A673 (cell line): ENCODE results near the gene NCBP3. TPM values are rescaled to one million over a fixed set of nuclear protein-coding genes. Genes with fewer than 3 reads are reported as not detected.

Experiments used
- BruUV-seq: library from RNA; stranded (reverse); fragments of 400-500 nt; replicated peaks from 2 replicates; lab custom pipeline; 2021; lab: Mats Ljungman, UMichigan
- CTCF ChIA-PET: fragments of 300-600 bp; sonication (Branson Sonifier 250); formaldehyde crosslinking; loops from one replicate; lab custom pipeline; 2022; ENCODE audit warnings: antibody characterized with exemption; lab: Charles Lee
- POLR2A ChIA-PET: fragments of 300-600 bp; sonication (Branson Sonifier 250); formaldehyde crosslinking; loops from one replicate; lab custom pipeline; 2022; ENCODE audit warnings: antibody characterized with exemption; ENCODE audit not compliant: low non-redundant PET; lab: Charles Lee
- DNase-seq: peaks from one replicate; pipeline ENCODE4 v3.0.0-alpha.2; 2015; ENCODE audit warnings: low spot score
- H3K27ac ChIP-seq: fragments of 200-600 bp; sonication (generic); 2 replicates; pipeline ENCODE4 v1.5.1; 2016; ENCODE audit warnings: mixed run types, low read depth, mild to moderate bottlenecking, mixed read lengths, antibody characterized with exemption, low read length; ENCODE audit not compliant: poor library complexity, severe bottlenecking
- H3K27me3 ChIP-seq: fragments of 200-600 bp; sonication (generic); replicated peaks from 2 replicates; pipeline ENCODE4 v1.6.1; 2017; ENCODE audit warnings: mixed run types, low read depth, mild to moderate bottlenecking, mixed read lengths, antibody characterized with exemption, low read length; ENCODE audit not compliant: insufficient read depth, poor library complexity
- H3K36me3 ChIP-seq: fragments of 200-600 bp; sonication (generic); 2 replicates; pipeline ENCODE4 v1.6.1; 2016; ENCODE audit warnings: mixed run types, mild to moderate bottlenecking, mixed read lengths, antibody characterized with exemption, low read length; ENCODE audit not compliant: insufficient read depth, poor library complexity, severe bottlenecking
- H3K4me1 ChIP-seq: fragments of 200-600 bp; sonication (generic); 2 replicates; pipeline ENCODE4 v1.6.1; 2017; ENCODE audit warnings: mixed run types, mild to moderate bottlenecking, mixed read lengths, antibody characterized with exemption, low read length; ENCODE audit not compliant: insufficient read depth, poor library complexity, severe bottlenecking
- H3K4me3 ChIP-seq: fragments of 200-600 bp; sonication (generic); 2 replicates; pipeline ENCODE4 v1.5.1; 2016; ENCODE audit warnings: low read depth, mixed run types, mild to moderate bottlenecking, mixed read lengths, low read length; ENCODE audit not compliant: poor library complexity, severe bottlenecking
- H3K9me3 ChIP-seq: fragments of 200-600 bp; sonication (generic); 2 replicates; pipeline ENCODE4 v1.6.1; 2016; ENCODE audit warnings: mixed run types, low read depth, mild to moderate bottlenecking, mixed read lengths, antibody characterized with exemption, low read length; ENCODE audit not compliant: poor library complexity, severe bottlenecking
- EZH2 ChIP-seq: fragments of 200-600 bp; sonication (generic); IDR thresholded peaks from 2 replicates; pipeline ENCODE4 v1.6.1; 2017; ENCODE audit warnings: borderline replicate concordance, low read depth, mild to moderate bottlenecking, mixed read lengths, antibody characterized with exemption, low read length; ENCODE audit not compliant: poor library complexity, severe bottlenecking
- intact Hi-C: fragments of 100-400 bp; cut with micrococcal nuclease; formaldehyde crosslinking; loops from one replicate; pipeline ENCODE4 v1.10.0; 2022; ENCODE audit not compliant: unreplicated experiment
- total RNA-seq: library from RNA; stranded (reverse); gene quantifications from 2 replicates; pipeline ENCODE4 v1.2.3, GENCODE V29; 2021
- TF ChIP-seq, protein P1 (sequence below): fragments of 300-800, 200-600 bp; sonication (generic); conservative IDR thresholded peaks from 2 replicates; pipeline ENCODE4 v1.5.1; 2017; ENCODE audit warnings: low read depth, mild to moderate bottlenecking, antibody characterized with exemption, low read length, moderate library complexity, mixed read lengths

NCBP3 gene
- total RNA-seq, 1 experiment from 2014 or later, result 59.9 TPM

- Histone ChIP-seq H3K27me3 (no peaks in the 10 kb centered on the region), H3K27ac (no peak overlapping the region), H3K36me3 (no peaks in the 10 kb centered on the region), H3K4me1 (no peaks in the 10 kb centered on the region), H3K9me3 (no peaks in the 10 kb centered on the region), H3K4me3 (no peak overlapping the region)
- BruUV-seq, result no TSS peak
- ChIA-PET POLR2A (no interaction called here), CTCF (no interaction called here)
- intact Hi-C loops, result no loop called here
- DNase-seq, result no peak
- no peak for TF ChIP-seq EZH2
- TF ChIP-seq, protein P1, sequence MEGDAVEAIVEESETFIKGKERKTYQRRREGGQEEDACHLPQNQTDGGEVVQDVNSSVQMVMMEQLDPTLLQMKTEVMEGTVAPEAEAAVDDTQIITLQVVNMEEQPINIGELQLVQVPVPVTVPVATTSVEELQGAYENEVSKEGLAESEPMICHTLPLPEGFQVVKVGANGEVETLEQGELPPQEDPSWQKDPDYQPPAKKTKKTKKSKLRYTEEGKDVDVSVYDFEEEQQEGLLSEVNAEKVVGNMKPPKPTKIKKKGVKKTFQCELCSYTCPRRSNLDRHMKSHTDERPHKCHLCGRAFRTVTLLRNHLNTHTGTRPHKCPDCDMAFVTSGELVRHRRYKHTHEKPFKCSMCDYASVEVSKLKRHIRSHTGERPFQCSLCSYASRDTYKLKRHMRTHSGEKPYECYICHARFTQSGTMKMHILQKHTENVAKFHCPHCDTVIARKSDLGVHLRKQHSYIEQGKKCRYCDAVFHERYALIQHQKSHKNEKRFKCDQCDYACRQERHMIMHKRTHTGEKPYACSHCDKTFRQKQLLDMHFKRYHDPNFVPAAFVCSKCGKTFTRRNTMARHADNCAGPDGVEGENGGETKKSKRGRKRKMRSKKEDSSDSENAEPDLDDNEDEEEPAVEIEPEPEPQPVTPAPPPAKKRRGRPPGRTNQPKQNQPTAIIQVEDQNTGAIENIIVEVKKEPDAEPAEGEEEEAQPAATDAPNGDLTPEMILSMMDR, result no peak
Observed at GRCh38 chr17:3772764-3773163, 73.3 kb downstream of the NCBP3 start.

GRCh38 chr17:3771140-3771539 is 74.9 kb downstream of the NCBP3 start:
- intact Hi-C loops, result no loop called here
- no TSS peak for BruUV-seq

GRCh38 chr17:3770466-3770865 is 75.6 kb downstream of the NCBP3 start:
- H3K4me3 ChIP-seq, result no peak overlapping the region
- no peaks in the 10 kb centered on the region for H3K4me1 ChIP-seq
- BruUV-seq, result no TSS peak
- CTCF ChIA-PET, result no interaction called here
- no peaks in the 10 kb centered on the region for H3K27me3 ChIP-seq
- POLR2A ChIA-PET, result no interaction called here
- no peaks in the 10 kb centered on the region for H3K9me3 ChIP-seq
- no peak for DNase-seq
- intact Hi-C loops, result no loop called here
- TF ChIP-seq, protein P1, result no peak
- no peak for TF ChIP-seq EZH2
- no peaks in the 10 kb centered on the region for H3K36me3 ChIP-seq
- no peak overlapping the region for H3K27ac ChIP-seq

More at GRCh38 chr17:3771140-3771539, 74.9 kb downstream of the NCBP3 start:
- ChIA-PET POLR2A (no interaction called here), CTCF (interaction anchor here (1.1 kb wide), 1 partner anchor 33 kb away, joined by 4 read pairs; no protein-coding TSS in a partner anchor)
- Histone ChIP-seq H3K27ac (no peak overlapping the region), H3K4me1 (no peaks in the 10 kb centered on the region), H3K36me3 (no peaks in the 10 kb centered on the region), H3K9me3 (no peaks in the 10 kb centered on the region), H3K27me3 (no peaks in the 10 kb centered on the region), H3K4me3 (no peak overlapping the region)
- no peak for DNase-seq
- TF ChIP-seq EZH2, result no peak
- TF ChIP-seq, protein P1, result no peak
